HG03354 (cell line): ENCODE results near the gene DNAH8.
"Not testable (repeated sequence)": the region's sequence is repeated elsewhere in the genome, so short reads cannot be mapped to it uniquely, and the experiment has no call there.

Experiments
- ATAC-seq: cut with Tn5 transposase; IDR thresholded peaks from one replicate; pipeline ENCODE4 v1.9.1; 2021; ENCODE audit warnings: mild to moderate bottlenecking; ENCODE audit not compliant: unreplicated experiment, poor library complexity, severe bottlenecking

DNAH8 gene

DNA sequence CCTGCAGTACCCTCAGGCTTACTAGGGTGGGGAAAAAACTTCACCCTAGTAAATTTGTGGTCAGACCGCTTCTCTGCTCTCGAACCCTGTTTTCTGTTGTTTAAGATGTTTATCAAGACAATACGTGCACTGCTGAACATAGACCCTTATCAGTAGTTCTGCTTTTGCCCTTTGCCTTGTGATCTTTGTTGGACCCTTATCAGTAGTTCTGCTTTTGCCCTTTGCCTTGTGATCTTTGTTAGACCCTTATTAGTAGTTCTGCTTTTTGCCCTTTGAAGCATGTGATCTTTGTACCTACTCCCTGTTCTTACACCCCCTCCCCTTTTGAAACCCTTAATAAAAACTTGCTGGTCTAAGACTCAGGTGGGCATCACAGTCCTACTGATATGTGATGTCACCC, 15.4 kb upstream of the DNAH8 start:
- not testable (repeated sequence) for ATAC-seq

GRCh38 chr6:38701551-38701950, 13.6 kb upstream of the DNAH8 start:
- no peak for ATAC-seq

DNA sequence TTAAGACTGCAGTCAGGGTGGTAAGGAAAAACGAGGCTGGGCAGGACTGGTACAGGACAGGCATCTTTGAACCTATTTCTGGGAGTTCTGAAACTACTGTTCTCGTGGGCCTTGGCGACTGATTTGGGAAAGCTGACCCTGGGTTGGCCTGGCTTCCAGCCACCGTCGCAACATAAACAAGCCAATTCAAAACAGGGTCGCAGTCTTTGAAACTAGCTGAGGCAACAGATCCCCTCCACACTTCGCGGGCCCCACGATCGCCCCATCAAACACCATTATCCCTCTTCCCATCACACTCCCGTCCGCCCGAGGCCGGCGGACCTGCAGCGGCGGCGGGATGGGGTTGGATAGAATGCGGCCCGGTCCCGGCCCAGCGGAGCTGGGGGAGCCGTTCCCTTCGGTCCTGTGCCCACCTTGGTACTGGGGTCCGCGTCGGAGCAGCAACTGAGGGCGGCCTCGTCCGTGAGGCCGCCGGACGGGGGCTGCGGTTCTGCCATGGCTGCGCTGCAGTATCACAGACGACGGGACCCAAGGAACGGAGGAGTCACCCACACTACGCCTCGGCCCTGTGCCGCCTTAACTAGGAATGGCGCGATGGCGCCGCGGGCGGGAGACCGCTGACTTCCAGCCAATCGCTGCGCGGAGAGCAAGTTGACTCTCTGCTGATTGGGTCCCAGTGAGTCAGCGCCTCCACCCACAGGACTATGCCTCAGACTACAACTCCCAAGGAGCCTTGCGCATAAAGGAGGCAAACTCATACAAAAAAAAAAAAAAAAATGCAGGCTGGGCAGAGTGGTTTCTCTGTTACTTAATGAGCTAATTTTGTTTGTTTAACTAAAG, 12.3 kb upstream of the DNAH8 start, which contains the start of gene GLO1:
TSS of gene GLO1 (minus strand) at position 588 of the 840 bp plus-strand sequence. CDS start at position 497, 91 bp downstream.
- peak; percentile 100 for ATAC-seq

DNA sequence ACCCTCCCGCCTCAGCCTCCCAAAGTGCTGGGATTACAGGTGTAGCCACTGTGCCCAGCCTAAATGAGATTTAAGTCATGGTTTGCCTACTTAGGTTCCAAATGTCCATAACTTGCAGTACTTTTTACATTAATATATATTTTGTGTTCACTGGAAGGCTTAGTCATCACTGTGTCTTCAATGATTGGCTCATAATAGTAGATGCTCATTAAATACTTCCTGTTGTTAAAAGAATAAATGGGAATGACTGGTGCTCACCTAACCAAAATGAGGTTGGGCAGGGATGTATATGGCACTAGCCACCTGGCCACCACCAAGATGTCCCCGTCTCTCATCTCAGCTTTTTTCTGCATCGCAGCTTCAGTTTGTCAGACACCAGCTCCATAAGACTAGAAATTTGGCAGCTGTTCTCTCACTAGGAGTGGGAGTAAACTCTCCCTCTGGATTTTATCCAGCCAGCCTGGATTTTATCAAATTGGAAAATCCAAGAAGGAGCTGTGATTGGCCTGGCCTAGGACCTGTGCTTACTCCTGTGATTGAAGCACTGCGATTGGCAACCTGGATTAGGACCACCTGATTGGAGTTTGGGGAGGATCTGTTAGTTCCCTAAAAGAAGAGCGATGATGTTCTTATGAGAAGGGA, 11.0 kb upstream of the DNAH8 start:
- no peak for ATAC-seq

GRCh38 chr6:38705924-38706323, 9.2 kb upstream of the DNAH8 start:
- ATAC-seq, result no peak

DNA sequence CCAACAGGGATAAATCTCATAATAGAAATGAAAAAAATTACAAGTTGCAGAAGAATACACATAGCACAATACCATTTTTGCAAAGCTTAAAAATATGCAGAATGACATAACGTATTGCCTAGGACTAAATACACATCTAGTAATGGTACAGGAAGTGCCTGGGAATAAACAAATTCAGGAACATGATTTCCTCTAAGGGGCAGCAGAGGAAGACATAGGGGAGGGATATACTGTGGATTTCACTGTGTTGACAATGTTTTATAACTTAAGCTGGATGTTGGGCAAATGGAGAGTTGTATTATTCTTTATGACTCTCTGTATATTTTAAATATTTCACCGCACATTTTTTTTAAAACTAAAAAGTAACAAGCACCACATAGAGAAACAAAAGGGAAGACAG, 6.6 kb upstream of the DNAH8 start:
- no peak for ATAC-seq

DNA sequence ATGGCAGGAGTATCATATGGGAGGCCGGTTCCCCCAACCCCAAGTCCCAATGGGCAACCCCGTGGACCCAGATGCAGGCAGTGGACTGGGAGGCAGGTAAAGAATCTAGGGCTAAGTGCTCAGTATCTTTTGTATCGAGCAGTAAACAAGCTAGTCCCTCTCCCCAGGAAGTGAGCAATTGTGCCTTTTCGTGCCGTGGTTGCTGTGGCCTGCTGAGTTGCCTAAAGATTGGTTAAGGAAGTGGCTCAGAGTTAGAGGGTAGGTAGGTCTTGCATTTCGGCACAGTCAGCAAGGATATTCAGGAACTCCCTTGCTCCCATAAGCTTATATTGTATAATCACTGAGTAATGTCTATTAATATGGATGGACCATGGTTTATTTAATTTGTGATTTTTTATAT, 1.3 kb upstream of the DNAH8 start:
- no peak for ATAC-seq

DNA sequence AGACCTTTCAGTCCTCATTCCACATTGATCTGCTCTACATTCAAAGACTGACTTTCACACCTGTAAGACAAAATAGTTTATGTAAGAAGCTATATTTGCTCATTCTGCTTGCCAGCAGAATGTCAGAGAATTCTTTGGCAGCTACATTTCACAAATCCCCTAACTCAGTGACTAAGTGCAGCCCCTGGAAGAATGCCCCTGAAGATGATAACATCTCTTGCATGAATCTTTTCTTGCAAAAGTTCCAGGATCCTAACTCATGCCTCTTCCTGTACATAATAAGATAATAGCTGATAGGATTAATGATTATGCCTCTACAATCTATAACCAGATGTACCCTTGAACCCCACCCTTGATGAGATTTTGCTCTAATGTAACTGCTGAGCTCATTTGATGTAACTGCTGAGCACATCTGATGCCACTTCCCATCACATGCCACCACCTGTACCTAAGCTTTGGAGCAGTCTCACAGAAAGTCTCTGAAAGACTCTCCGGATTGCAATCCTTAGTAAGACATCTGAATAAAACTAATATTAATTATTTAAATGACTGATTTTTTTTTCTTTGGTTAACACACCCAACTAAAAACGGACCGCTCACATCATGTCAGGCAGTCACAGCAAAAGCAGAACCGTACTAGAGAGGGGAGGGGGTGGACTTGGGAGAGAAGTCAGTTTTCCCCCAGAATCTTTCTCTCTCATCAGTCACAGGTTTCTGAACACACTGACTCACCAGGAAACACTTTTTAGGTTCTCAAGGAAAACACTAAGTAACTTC, 684 bp upstream of the DNAH8 start:
- ATAC-seq, result no peak

- no peak for ATAC-seq
These were observed 1.7 kb downstream of the DNAH8 start for GRCh38 chr6:38716825-38717224.

GRCh38 chr6:38719358-38719757, 4.2 kb downstream of the DNAH8 start:
- ATAC-seq, result no peak

DNA sequence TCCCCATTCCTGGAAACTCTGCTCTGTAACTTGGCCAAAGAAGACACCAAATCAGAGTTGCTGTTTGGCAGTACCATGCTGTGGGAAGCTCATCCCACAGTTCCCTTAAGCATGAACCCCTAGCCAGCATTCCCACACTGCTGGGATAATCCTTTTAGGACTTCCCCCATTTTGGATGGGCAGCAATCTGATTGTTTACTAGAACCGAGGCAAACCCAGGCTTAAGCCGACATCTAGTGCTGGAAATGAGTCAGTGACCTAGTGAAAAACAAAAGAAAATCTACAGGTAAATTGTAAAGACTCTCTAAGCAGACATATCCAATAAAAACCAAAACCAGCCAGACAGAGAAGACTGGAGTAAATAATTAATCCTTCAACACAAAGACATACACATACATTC, 5.2 kb downstream of the DNAH8 start:
- no peak for ATAC-seq

DNA sequence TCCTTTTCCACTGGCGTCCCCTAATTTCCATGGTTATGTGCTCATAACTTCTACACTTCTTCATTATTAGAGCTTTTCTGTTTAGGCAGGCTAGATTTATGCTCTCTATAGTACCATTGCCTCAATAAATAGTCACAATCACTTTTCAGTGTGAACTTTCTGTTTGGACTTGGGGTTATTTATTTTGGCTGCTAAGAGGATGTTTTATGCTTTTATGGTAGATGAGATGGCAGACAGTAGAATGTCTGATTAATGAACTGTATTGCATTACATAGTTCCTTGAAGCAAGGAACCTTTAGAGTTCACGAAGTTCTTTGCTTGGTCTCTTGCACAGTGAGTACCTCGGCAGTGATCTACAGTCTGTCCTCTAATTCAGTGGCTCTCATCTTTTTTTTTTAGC, 6.9 kb downstream of the DNAH8 start:
- no peak for ATAC-seq

DNA sequence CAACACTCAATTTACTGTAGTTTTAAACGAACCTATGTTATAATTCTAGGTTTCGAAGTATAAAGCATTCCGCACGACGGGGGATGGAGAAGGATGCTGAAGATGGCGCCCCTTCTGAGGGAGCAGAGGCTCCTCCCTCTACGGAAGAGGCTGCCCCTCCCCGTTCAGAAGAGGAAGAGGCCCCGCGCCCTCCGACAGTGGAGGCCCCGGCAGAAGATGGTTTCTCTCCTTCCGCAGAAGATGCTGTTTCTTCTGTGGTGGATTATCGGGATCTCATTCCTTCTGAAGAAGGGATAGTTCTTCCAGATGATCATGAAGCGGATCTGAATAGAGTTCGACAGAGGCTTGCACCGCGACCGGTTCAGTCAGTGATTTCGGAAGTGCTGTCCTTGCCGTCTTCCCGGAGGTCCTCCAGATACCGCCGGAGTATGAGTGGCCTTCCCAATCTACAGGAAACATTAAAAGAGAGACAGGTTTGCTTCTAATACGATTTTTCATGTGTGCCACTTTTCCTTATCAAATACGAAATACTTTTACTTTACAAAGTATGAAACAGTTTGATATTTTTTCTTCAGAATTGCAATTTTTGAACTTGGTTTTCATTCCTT, 7.7 kb downstream of the DNAH8 start:
- ATAC-seq, result no peak

GRCh38 chr6:38723783-38724182, 8.7 kb downstream of the DNAH8 start:
- ATAC-seq, result no peak

DNA sequence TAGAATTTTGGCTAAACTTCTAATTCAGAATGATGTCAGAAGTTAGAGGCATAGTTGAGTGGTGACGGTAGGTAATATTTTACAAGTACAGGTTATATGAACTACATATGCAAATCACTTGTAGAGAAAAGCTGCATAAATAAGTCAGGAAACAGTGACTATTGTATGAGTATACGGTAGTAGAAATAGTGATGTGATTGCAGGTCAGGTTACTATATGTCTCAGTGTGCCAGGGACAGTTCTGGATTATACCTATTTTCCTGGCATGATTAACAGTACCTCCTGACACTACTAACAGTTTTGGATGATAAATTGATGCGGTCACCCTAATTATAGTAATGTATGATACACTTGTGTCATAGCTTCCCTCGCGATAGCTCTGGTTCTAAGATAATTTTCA, 9.2 kb downstream of the DNAH8 start:
- no peak for ATAC-seq

GRCh38 chr6:38725414-38726183, 10.5 kb downstream of the DNAH8 start:
- no peak for ATAC-seq

DNA sequence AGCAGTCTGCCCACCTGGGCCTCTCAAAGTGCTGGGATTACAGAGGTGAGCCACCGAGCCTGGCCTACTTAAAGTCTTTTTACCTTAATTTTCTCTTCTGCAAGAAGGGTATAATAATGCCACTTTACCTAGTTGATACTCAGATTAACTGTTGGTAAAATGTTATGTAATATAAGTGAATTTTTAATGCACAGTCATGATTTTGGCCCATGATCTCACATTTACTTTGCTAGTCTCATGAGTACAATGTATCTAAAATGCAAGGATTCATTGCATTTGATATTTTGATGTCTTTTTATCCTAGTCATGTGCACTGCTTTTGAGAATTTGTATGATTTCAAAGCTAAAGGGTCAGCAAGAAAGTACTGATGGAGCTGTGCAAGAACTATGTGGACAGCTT, 13.1 kb downstream of the DNAH8 start:
- no peak for ATAC-seq

GRCh38 chr6:38730140-38730862, 15.2 kb downstream of the DNAH8 start:
- ATAC-seq, result no peak

DNA sequence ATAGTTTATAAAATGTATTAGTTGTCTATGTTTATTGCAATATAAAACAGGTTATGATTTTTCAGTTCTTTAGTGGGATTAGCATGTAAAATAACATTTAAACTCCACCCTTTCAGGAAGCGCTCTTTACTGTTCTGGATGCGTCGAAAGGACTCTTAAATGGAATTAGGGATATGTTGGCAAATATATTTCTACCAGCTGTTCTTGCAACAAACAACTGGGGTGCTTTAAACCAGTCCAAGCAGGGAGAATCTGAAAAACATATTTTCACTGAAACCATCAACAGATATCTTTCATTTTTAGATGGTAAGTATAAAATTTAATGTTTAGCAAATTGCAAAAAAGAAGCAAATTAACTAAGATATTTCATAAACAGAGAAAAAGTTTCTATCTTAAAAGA, 21.8 kb downstream of the DNAH8 start:
- ATAC-seq, result no peak
